Esophagus mucosa (tissue), 1 donor: ENCODE measurements around the gene TFCP2. TPM values are rescaled to one million over a fixed set of nuclear protein-coding genes. Genes with fewer than 3 reads are reported as not detected.
A peak's percentile ranks its signal among the peaks of the same experiment; 100 is the strongest.
"Not testable (repeated sequence)": the region's sequence is repeated elsewhere in the genome, so short reads cannot be mapped to it uniquely, and the experiment has no call there.

ENCODE experiments used
- ATAC-seq: fragments of 200-7000 bp; cut with Tn5 transposase; one replicate; pipeline ENCODE4 v1.9.1; 2020
- total RNA-seq: library from RNA; stranded (reverse); gene quantifications from one replicate; pipeline ENCODE4 v1.2.4, GENCODE V29; 2023
- donor health status: DM: yes; HTN: yes; CAD: no.

The TFCP2 gene
- total RNA-seq, 1 donor from 2014 or later: 19.0 TPM

- no peak for ATAC-seq
Measured at GRCh38 chr12:51080136-51080535, 92.8 kb downstream of the TFCP2 start.

GRCh38 chr12:51078866-51079265 lies 94.1 kb downstream of the TFCP2 start:
- not testable (repeated sequence) for ATAC-seq

GRCh38 chr12:51078346-51078745 lies 94.6 kb downstream of the TFCP2 start:
- ATAC-seq: not testable (repeated sequence)

- no peak for ATAC-seq
Measured at GRCh38 chr12:51077930-51078329, 95.0 kb downstream of the TFCP2 start.

GRCh38 chr12:51076236-51076930 lies 96.6 kb downstream of the TFCP2 start:
- ATAC-seq: no peak

- ATAC-seq: no peak
Measured at GRCh38 chr12:51075390-51075789, 97.5 kb downstream of the TFCP2 start.

GRCh38 chr12:51071663-51072062 lies 101.3 kb downstream of the TFCP2 start:
- no peak for ATAC-seq

- ATAC-seq: peak; percentile 69
Measured at GRCh38 chr12:51070004-51070403, 102.9 kb downstream of the TFCP2 start.

- no peak for ATAC-seq
Measured at GRCh38 chr12:51067771-51068170, 105.2 kb downstream of the TFCP2 start.

GRCh38 chr12:51067229-51067628 lies 105.7 kb downstream of the TFCP2 start:
- no peak for ATAC-seq

- ATAC-seq: no peak
Measured at GRCh38 chr12:51065530-51065929, 107.4 kb downstream of the TFCP2 start.

- ATAC-seq: no peak
Measured at GRCh38 chr12:51062631-51063397, 110.1 kb downstream of the TFCP2 start.

GRCh38 chr12:51059086-51059485 lies 113.8 kb downstream of the TFCP2 start:
- no peak for ATAC-seq

GRCh38 chr12:51056242-51056641 lies 116.7 kb downstream of the TFCP2 start:
- peak; percentile 94 for ATAC-seq

GRCh38 chr12:51055060-51055459 lies 117.9 kb downstream of the TFCP2 start:
- peak; percentile 18 for ATAC-seq

GRCh38 chr12:51051787-51052186 lies 121.1 kb downstream of the TFCP2 start:
- ATAC-seq: no peak

GRCh38 chr12:51049525-51049924 lies 123.4 kb downstream of the TFCP2 start:
- no peak for ATAC-seq

- ATAC-seq: no peak
Measured at GRCh38 chr12:51048661-51049251, 124.2 kb downstream of the TFCP2 start.

- ATAC-seq: peak; percentile 99
Measured at GRCh38 chr12:51047655-51048540, 125.0 kb downstream of the TFCP2 start, which contains the start of gene LETMD1. TSS of gene LETMD1 (plus strand) at chr12:51048327. CDS start at chr12:51048357, 30 bp downstream.
